ENCODE results near the gene ZNF783.

DNA sequence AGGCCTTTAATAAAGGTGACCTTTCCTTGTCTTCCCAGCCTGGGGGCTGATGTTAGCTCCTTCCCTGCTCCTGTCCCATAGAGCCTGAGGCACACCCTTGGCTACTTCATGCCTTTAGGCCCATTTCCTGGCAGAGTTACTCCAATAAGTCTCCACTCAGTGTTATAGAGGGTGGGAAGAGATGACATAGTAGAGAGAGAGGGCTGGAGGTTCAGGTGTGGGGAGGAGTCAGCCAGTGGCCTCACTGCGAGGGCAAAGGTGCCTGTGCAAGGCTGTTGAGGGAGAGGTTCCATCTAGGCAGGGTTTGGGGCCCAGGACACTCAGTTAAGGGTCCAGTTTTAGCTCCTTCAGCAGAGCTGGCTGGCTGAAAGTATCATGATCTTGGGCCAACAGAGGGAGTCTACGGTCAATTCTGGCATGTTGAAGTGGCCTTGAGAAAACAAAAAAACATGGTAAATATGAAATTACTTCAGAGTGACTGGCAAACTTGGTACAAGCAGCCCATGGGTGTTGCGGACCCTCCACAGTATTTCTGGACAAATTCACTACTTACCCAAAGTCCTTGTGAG, 67.9 kb downstream of the ZNF783 start:
- TF ChIP-seq HDAC2 (IDR thresholded peaks at IDR 0.05) (no peak), POLR2A (IDR thresholded peaks at IDR 0.05; ENCODE audit: low read length) (no peak), SMC3 (IDR thresholded peaks at IDR 0.05) (no peak), KDM5A (IDR thresholded peaks at IDR 0.05) (no peak)
- TF ChIP-seq, protein P1, sequence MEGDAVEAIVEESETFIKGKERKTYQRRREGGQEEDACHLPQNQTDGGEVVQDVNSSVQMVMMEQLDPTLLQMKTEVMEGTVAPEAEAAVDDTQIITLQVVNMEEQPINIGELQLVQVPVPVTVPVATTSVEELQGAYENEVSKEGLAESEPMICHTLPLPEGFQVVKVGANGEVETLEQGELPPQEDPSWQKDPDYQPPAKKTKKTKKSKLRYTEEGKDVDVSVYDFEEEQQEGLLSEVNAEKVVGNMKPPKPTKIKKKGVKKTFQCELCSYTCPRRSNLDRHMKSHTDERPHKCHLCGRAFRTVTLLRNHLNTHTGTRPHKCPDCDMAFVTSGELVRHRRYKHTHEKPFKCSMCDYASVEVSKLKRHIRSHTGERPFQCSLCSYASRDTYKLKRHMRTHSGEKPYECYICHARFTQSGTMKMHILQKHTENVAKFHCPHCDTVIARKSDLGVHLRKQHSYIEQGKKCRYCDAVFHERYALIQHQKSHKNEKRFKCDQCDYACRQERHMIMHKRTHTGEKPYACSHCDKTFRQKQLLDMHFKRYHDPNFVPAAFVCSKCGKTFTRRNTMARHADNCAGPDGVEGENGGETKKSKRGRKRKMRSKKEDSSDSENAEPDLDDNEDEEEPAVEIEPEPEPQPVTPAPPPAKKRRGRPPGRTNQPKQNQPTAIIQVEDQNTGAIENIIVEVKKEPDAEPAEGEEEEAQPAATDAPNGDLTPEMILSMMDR (IDR thresholded peaks at IDR 0.05): no peak
